Loucy (cell line): Measurements from ENCODE around the gene TNFSF8.

Experiments
- EZH2phosphoT487 ChIP-seq: fragments of 200-600 bp; IDR thresholded peaks from 2 replicates; pipeline ENCODE4 v1.6.1; 2018; ENCODE audit warnings: antibody characterized with exemption, mild to moderate bottlenecking, moderate library complexity, borderline replicate concordance
- TF ChIP-seq, protein P1 (sequence below): fragments of 200-600 bp; sonication (generic); conservative IDR thresholded peaks from 2 replicates; pipeline ENCODE4 v1.5.1; 2014; ENCODE audit warnings: mild to moderate bottlenecking, antibody characterized with exemption, low read length

DNA sequence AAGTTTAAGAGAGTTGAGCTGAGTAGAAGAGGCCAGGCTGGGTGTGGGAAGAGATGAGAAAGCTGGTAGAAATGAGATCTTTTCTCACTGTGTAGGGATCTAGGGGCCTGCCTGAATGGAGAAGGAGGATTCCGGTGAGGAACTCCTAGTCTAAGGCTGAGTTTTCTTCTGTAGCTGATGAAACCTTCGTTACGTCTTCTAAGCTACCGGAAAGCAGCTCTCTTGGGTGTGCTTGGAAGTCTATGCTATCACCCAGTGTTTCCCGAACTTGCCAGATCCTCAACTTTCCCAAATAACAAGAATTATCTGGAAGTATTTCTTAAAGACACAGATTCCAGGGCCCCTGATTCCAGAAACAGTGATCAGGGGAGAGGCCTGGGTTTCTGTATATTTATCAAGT, 69.1 kb downstream of the TNFSF8 start:
- TF ChIP-seq, protein P1, sequence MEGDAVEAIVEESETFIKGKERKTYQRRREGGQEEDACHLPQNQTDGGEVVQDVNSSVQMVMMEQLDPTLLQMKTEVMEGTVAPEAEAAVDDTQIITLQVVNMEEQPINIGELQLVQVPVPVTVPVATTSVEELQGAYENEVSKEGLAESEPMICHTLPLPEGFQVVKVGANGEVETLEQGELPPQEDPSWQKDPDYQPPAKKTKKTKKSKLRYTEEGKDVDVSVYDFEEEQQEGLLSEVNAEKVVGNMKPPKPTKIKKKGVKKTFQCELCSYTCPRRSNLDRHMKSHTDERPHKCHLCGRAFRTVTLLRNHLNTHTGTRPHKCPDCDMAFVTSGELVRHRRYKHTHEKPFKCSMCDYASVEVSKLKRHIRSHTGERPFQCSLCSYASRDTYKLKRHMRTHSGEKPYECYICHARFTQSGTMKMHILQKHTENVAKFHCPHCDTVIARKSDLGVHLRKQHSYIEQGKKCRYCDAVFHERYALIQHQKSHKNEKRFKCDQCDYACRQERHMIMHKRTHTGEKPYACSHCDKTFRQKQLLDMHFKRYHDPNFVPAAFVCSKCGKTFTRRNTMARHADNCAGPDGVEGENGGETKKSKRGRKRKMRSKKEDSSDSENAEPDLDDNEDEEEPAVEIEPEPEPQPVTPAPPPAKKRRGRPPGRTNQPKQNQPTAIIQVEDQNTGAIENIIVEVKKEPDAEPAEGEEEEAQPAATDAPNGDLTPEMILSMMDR: no peak
- TF ChIP-seq EZH2phosphoT487: no peak
